ENCODE data around the gene KLHL20.

DNA sequence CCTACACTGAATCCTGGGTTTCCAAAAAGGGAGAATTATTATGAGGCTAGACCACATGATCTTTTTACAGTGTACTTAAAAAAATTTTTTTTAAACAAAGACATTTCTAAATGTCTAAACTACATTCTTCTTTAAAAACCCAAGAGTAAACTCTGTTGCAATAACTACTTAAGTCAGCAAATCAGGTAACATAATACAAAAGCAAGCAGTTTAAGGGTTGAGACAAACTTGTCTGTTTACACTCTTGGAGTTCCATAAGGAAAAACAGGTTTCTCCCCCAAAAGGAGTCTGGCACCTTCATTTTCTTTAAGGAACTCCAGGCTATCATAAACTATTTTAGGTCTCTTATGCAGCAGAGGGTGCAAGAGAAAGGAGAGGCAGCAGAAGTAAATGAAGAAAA is 32.6 kb upstream of the KLHL20 start:
- no peak for TF ChIP-seq CTCF (IDR thresholded peaks at IDR 0.05)
- TF ChIP-seq SMC3 (IDR thresholded peaks at IDR 0.05), result no peak
- no peak for TF ChIP-seq RARB (CRISPR knock-in tag; IDR thresholded peaks at IDR 0.05)

All from A549 (cell line).